ENCODE data around the gene TLL2.

- TF ChIP-seq CTCF (conservative IDR thresholded peaks at IDR 0.05; ENCODE audit: low read depth in 2 of 2) (no peak), POLR2AphosphoS5 (IDR thresholded peaks at IDR 0.05; ENCODE audit: low read depth) (no peak)
Observed at GRCh38 chr10:96418582-96418981, 95.1 kb downstream of the TLL2 start.
